Measurements from ENCODE around the gene HOOK2.

The HOOK2 gene

DNA sequence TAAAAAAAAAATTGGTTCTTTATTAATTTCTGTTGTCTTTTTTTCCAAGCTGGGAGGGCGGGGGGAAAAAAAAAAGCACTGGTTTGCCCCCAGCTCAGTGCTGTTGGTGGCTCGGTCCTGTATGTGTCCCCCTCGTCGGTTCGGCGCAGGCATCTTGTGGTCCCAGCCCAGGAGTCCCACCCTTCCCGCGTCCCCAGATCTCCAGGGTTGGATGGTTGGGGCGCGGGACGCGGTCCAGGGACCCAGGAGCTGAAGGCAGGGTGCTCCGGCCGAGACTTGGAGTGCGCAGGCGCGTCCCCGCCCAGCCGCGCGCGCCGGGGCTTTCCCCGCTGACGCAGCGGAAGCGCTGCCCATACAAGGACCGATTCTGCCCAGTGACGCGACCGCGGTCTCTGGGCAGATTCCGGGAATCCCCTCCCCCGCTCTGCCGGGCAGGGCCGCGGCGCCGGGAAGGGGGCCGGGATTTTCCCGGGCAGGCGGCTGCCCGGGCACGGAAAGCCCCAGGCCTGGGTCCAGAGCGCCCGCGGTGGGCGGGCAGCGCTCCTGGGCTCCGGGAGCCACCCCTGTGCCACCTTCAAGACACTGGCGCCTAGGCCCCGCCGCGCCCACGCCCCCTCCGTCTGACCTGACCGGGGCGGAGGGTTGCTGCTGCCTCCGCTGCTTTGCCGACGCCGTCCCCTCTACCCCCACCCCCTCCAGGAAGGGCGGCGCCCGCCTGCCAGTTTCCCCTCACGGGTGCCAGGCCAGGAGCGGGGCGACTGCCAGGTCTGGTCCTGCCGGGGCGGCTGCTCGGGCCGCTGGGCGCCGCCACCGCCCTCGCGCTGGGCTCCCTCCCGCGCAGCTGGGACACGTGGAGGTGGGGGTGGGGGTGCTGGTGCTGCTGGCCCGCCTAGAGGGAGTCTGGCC is 18.2 kb upstream of the HOOK2 start:
- in situ Hi-C loops (cut with MboI; ENCODE audit: low sequenced_read_pairs) = no loop called here

DNA sequence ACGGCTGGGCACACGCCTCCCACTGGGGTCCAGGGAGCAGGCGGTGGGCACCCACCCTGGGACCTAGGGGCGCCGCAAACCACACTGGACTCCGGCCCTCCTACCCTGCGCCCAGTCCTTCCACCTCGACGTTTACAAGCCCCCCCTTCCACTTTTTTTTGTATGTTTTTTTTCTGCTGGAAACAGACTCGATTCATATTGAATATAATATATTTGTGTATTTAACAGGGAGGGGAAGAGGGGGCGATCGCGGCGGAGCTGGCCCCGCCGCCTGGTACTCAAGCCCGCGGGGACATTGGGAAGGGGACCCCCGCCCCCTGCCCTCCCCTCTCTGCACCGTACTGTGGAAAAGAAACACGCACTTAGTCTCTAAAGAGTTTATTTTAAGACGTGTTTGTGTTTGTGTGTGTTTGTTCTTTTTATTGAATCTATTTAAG is 17.5 kb upstream of the HOOK2 start:
- in situ Hi-C loops (cut with MboI; ENCODE audit: low sequenced_read_pairs) = no loop called here

- in situ Hi-C loops (cut with MboI; ENCODE audit: low sequenced_read_pairs) = no loop called here
These were observed 16.9 kb upstream of the HOOK2 start for GRCh38 chr19:12792051-12792852.

DNA sequence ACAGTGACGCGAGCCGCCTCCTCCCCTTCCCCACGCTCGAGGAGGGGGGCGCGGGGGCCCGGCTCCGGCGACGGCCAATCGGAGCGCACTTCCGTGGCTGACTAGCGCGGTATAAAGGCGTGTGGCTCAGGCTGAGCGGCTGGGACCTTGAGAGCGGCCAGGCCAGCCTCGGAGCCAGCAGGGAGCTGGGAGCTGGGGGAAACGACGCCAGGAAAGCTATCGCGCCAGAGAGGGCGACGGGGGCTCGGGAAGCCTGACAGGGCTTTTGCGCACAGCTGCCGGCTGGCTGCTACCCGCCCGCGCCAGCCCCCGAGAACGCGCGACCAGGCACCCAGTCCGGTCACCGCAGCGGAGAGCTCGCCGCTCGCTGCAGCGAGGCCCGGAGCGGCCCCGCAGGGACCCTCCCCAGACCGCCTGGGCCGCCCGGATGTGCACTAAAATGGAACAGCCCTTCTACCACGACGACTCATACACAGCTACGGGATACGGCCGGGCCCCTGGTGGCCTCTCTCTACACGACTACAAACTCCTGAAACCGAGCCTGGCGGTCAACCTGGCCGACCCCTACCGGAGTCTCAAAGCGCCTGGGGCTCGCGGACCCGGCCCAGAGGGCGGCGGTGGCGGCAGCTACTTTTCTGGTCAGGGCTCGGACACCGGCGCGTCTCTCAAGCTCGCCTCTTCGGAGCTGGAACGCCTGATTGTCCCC is 16.1 kb upstream of the HOOK2 start, which contains the start of gene JUNB:
JUNB (plus strand) TSS at position 142 of the 706 bp plus-strand sequence; CDS start at position 428, 286 bp downstream.
- in situ Hi-C loops (cut with MboI; ENCODE audit: low sequenced_read_pairs) = no loop called here

GRCh38 chr19:12790628-12791344 is 15.4 kb upstream of the HOOK2 start:
- in situ Hi-C loops (cut with MboI; ENCODE audit: low sequenced_read_pairs) = no loop called here

DNA sequence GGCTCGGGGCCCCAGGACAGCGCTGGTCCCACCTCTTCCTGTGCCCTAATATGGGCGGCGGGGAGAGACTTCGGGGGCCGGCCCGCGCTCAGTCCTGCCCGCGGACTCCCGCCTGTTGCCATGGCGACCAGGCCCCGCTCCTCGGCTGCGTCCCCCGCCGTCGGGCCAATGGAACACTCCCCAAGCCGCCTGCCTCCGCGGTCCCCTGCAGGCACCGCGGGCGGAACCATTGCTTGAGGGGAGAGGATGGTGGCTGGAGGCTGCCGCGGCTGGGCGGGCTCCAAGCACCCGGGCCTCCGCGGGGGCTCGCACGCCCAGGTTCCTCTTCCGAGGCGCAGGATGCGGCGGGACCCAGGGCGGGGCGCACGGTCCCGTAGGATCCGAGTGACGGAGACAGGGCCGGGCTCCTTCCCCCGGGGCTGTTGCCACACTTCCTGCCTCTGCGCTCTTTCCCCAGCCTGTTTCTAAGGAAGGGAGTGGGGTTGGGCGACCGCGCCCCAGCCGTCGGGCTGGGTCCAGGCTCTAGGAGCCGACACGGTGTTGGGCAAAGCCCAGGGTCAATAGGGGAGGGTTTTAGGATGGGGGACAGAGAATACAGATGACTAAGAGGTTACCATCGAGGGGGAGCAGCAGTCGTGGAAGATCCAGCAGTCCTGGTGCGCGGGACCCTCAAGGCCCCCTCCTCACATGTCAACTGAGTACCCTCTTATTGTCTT is 14.7 kb upstream of the HOOK2 start:
- in situ Hi-C loops (cut with MboI; ENCODE audit: low sequenced_read_pairs) = no loop called here

DNA sequence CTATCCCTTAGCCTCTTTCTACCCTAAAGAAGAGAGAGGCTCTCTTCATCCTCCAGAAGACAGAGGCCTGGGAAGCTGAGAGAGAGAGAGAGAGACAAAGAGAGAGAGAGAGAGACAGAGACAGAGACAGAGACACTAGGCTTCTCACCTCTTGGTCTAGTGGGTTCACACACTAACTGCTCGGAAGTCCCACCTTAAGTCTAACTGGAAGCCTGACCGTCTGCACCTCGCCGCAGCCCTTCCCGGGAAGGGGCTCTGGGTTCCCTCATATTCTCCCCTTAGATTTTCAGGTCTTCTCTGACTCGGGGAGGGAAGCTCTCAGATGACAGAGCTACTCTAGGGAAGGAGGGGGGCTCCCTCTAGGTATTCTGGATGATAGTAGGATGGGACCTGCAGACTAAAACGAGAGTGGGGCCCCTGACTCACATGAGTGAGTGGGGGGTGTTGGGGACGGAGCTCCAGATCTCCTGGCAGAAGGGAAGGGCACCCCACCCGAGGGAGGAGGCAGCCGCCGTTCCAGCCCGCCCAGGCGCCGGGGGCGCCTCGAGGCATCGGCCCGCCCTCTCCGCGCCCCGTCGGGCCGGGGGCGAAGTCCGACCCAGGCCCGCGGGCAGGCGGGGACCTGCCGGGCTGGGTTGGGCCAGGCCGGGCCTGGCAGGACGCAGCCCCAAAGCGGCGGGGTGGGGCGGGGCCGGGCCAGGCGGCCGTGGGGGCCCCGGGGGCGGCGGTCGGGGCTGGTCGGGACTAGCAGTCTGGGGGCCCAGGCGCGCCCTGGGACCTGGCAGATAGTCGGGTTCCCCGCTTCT is 13.9 kb upstream of the HOOK2 start:
- in situ Hi-C loops (cut with MboI; ENCODE audit: low sequenced_read_pairs) = no loop called here

DNA sequence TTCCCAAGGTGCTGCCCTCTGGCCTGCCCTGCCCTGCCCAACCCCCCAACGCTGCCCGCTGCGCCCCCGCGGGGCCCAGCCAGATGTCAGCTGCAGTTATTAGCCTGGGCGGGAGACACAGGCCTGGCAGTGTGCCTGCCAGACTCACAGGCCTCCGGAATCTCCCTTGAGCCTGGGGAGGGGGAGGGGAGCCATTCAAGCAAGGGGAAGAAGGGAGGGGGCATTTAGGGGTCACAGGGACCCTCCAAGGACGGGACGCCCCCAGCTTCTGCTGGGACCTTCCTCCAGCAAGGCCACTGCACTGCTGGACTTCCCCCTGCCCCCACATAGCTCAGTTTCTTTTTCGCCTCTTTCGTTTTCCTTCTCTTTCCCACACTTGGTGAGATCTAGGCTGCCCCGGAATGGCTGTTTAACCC is 13.3 kb upstream of the HOOK2 start:
- in situ Hi-C loops (cut with MboI; ENCODE audit: low sequenced_read_pairs) = no loop called here

GRCh38 chr19:12788042-12788681 is 12.8 kb upstream of the HOOK2 start:
- in situ Hi-C loops (cut with MboI; ENCODE audit: low sequenced_read_pairs) = no loop called here

GRCh38 chr19:12787458-12787857 is 12.1 kb upstream of the HOOK2 start:
- in situ Hi-C loops (cut with MboI; ENCODE audit: low sequenced_read_pairs) = no loop called here

DNA sequence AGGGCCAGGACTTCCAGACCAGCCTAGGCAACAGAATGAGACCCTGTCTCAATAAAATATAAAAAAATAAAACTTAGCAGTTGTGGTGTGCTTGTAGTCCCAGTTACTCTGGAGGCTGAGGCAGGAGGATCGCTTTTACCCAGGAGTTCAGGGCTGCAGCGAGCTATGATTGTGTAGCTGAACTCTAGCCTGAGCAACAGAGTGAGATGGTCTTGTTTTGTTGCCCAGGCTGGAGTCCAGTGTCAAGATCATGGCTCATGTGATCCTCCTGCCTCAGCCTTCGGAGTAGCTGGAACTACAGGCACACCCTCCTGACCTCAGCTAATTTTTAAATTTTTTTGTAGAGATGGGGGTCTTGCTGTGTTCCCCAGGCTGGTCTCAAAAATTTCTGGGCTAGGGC is 11.6 kb upstream of the HOOK2 start:
- in situ Hi-C loops (cut with MboI; ENCODE audit: low sequenced_read_pairs) = no loop called here

GRCh38 chr19:12786141-12786870 is 11.0 kb upstream of the HOOK2 start:
- in situ Hi-C loops (cut with MboI; ENCODE audit: low sequenced_read_pairs) = no loop called here

GRCh38 chr19:12785431-12786031 is 10.2 kb upstream of the HOOK2 start:
- in situ Hi-C loops (cut with MboI; ENCODE audit: low sequenced_read_pairs) = no loop called here

DNA sequence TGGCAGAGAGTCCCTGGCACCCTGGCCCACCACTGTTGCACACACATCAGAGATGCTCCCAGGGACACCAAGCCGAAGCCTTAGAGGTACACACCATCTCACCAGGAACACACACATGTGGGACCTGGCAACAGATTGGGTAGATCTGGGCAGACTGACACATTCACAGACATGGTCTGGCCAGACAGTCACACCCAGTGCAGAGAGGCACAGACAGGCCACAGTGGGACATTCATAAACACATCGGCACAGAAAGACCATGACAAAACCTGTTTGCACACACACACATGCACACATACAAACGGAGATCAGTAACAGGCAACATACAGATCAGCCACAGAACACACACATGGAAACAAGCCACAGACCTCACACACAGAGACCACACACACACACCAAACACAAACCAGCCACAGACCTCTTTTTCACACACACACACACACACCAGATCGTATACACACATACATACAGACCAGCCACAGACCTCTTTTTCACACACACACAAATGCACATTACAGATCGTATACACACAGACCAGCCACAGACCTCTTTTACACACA is 9.6 kb upstream of the HOOK2 start:
- in situ Hi-C loops (cut with MboI; ENCODE audit: low sequenced_read_pairs) = no loop called here

DNA sequence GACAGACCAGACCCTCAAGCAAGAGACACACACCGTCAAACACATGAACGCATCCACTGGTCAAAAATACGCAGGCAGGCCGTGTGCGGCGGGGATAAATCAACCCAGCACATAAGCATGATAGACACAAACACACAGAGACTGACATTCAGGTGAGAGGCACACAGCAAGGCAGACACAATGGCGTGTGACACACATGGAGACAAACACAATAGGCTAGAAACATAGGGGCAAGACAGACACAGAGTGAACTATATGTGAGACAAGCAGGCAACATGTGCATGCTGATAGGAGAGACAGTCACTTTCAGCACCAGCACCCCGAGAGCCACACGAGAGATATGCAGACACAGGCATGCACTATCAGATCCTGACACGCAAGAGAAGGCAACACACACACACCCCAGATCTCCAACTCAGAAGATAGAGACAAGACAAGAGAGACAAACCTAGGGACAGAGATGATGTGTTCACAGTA is 9.1 kb upstream of the HOOK2 start:
- in situ Hi-C loops (cut with MboI; ENCODE audit: low sequenced_read_pairs) = no loop called here

- in situ Hi-C loops (cut with MboI; ENCODE audit: low sequenced_read_pairs) = no loop called here
These were observed 8.6 kb upstream of the HOOK2 start for GRCh38 chr19:12783849-12784393.

All from hTERT RPE-1 (cell line).